Stromal cell of bone marrow (primary cell): ENCODE data around the gene GRID2.

Source experiments
- DNase-seq: peaks from one replicate; pipeline ENCODE4 v3.0.0-alpha.2; 2012; ENCODE audit warnings: low read depth

The GRID2 gene

DNA sequence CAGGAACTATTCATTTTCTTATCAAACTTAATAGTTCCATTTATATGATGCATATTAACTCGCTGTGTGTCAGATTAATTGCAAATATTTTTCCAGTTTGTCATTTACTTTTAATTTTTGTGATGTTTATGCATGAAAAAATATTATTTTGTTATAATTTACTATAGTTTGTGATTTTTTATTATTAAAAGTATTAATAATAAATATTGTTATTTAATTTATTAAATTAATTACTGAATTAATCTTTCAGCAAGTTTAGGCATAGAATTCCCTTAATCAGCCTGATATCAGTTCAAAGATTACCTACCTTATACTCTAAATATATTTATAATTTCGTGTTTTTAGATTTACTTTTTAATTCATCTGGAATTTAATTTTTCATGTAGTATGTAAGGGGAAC is 1509.3 kb downstream of the GRID2 start:
- no peak for DNase-seq

DNA sequence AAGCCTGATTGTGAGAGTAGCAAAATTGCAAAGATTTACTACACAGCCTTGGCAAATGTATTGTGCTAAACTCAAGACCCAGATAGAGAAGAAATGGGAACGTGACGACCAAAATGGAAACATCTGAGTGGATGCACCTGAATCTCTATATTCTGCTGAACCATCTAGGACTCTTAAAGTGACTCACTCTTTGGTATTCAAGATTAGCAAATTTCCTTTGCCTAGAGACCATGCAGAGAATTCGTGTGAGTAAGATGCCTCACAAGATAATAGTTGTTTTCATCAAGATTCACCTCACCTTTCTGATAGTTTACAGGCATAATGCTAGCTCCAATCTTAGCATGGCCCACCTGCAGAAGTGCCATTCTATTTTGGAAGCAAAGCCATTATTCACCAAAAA is 1510.4 kb downstream of the GRID2 start:
- no peak for DNase-seq

DNA sequence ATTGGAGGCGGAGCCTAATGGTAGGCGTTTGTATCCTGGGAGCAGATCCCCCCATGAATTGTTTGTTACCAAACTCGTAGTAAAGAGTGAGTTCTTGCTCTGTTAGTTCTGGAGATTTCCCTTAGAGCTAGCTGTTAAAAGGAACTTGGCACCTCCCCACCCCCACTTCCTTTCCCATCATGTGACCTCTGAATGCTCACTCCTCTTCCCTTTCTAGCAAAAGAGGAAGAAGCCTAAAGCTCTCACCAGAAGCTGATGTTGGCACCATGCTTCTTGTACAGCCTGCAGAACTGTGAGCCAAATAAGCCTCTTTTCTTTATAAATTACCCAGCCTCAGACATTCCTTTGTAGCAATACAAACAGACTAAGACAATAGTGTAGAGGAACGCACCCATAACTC is 1511.0 kb downstream of the GRID2 start:
- no peak for DNase-seq
